IMR-90 (cell line): Measurements from ENCODE around the gene ADM.

Source experiments
- MAFK ChIP-seq: IDR thresholded peaks from 2 replicates; pipeline ENCODE4 v1.6.1; 2012; ENCODE audit warnings: low read depth, low read length, improper control_type of control experiment
- MXI1 ChIP-seq: IDR thresholded peaks from 2 replicates; pipeline ENCODE4 v1.6.1; 2012; ENCODE audit warnings: low read depth, mild to moderate bottlenecking, low read length, moderate library complexity, borderline replicate concordance
- POLR2A ChIP-seq: IDR thresholded peaks from 2 replicates; pipeline ENCODE4 v1.6.1; 2012; ENCODE audit warnings: mild to moderate bottlenecking, low read depth, low read length
- TF ChIP-seq, protein P1 (sequence below): fragments of 150-350 bp; IDR thresholded peaks from 2 replicates; pipeline ENCODE4 v1.6.1; 2016; ENCODE audit warnings: low read depth, mild to moderate bottlenecking, low read length, moderate library complexity, borderline replicate concordance
- TF ChIP-seq, protein P2 (sequence below): conservative IDR thresholded peaks from 2 replicates; pipeline ENCODE4 v1.5.1; 2012; ENCODE audit warnings: mild to moderate bottlenecking, low read depth, low read length, improper control_type of control experiment

DNA sequence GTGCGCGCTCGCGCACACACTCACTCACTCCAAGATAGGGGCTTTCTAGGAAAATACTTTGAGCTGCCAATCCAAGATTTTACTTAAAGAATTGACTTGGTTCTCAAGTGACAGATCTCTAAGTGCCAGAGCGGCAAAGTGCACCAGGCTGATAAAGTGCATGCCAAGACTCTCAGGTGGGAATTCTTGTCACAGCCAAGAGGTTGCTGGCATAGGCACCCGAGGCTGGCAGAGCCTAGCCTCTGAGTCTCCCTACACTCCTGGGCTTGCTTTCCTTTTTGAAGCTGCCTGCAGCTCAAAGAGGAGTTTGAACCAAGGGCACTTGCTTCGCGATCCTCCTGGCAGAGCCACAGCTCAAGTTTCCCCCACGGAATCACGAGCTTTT lies 2.5 kb upstream of the ADM start:
- TF ChIP-seq POLR2A (no peak), MXI1 (no peak), MAFK (no peak)
- TF ChIP-seq, protein P1, sequence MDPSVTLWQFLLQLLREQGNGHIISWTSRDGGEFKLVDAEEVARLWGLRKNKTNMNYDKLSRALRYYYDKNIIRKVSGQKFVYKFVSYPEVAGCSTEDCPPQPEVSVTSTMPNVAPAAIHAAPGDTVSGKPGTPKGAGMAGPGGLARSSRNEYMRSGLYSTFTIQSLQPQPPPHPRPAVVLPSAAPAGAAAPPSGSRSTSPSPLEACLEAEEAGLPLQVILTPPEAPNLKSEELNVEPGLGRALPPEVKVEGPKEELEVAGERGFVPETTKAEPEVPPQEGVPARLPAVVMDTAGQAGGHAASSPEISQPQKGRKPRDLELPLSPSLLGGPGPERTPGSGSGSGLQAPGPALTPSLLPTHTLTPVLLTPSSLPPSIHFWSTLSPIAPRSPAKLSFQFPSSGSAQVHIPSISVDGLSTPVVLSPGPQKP: no peak
- TF ChIP-seq, protein P2, sequence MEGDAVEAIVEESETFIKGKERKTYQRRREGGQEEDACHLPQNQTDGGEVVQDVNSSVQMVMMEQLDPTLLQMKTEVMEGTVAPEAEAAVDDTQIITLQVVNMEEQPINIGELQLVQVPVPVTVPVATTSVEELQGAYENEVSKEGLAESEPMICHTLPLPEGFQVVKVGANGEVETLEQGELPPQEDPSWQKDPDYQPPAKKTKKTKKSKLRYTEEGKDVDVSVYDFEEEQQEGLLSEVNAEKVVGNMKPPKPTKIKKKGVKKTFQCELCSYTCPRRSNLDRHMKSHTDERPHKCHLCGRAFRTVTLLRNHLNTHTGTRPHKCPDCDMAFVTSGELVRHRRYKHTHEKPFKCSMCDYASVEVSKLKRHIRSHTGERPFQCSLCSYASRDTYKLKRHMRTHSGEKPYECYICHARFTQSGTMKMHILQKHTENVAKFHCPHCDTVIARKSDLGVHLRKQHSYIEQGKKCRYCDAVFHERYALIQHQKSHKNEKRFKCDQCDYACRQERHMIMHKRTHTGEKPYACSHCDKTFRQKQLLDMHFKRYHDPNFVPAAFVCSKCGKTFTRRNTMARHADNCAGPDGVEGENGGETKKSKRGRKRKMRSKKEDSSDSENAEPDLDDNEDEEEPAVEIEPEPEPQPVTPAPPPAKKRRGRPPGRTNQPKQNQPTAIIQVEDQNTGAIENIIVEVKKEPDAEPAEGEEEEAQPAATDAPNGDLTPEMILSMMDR: no peak
